Brain pericyte (primary cell): ENCODE measurements around the gene EXOC3L4.

Experiments
- DNase-seq: peaks from one replicate; pipeline ENCODE4 v3.0.0-alpha.2; 2012; ENCODE audit warnings: low read depth, low spot score

Gene EXOC3L4

GRCh38 chr14:103121846-103122584 is 27.5 kb downstream of the EXOC3L4 start:
- DNase-seq, result no peak

- DNase-seq, result no peak
Measured at GRCh38 chr14:103122585-103122946, 28.0 kb downstream of the EXOC3L4 start.

GRCh38 chr14:103122947-103123633 is 28.6 kb downstream of the EXOC3L4 start, which contains the start of gene TNFAIP2:
TNFAIP2 (plus strand) TSS chr14:103123461; CDS start chr14:103126458, 2,997 bp downstream.
- DNase-seq, result no peak

GRCh38 chr14:103123634-103124500 is 29.3 kb downstream of the EXOC3L4 start:
- no peak for DNase-seq

GRCh38 chr14:103124501-103125001 is 30.0 kb downstream of the EXOC3L4 start:
- no peak for DNase-seq

- no peak for DNase-seq
Measured at GRCh38 chr14:103125098-103126070, 30.9 kb downstream of the EXOC3L4 start.

GRCh38 chr14:103126088-103126872 is 31.8 kb downstream of the EXOC3L4 start:
- DNase-seq, result no peak

GRCh38 chr14:103126873-103127304 is 32.4 kb downstream of the EXOC3L4 start:
- no peak for DNase-seq

- DNase-seq, result no peak
Measured at GRCh38 chr14:103127356-103127755, 32.8 kb downstream of the EXOC3L4 start.

GRCh38 chr14:103127861-103128598 is 33.5 kb downstream of the EXOC3L4 start:
- DNase-seq, result no peak

- DNase-seq, result no peak
Measured at GRCh38 chr14:103128631-103129300, 34.2 kb downstream of the EXOC3L4 start.

- DNase-seq, result no peak
Measured at GRCh38 chr14:103129301-103130016, 34.9 kb downstream of the EXOC3L4 start.

- DNase-seq, result no peak
Measured at GRCh38 chr14:103130017-103130764, 35.7 kb downstream of the EXOC3L4 start.

GRCh38 chr14:103130965-103131364 is 36.4 kb downstream of the EXOC3L4 start:
- DNase-seq, result no peak

- DNase-seq, result no peak
Measured at GRCh38 chr14:103131580-103131979, 37.1 kb downstream of the EXOC3L4 start.

GRCh38 chr14:103132381-103133209 is 38.1 kb downstream of the EXOC3L4 start:
- DNase-seq, result peak; percentile 37
